Stimulated activated naive CD4-positive, alpha-beta T cell treated with Interleukin-2 at 50 U/mL for 16 hours (primary cell): ENCODE results near the gene BHLHE23.
A peak's percentile ranks its signal among the peaks of the same experiment; 100 is the strongest.

ENCODE experiments used
- DNase-seq: peaks from one replicate; lab custom pipeline; 2025; lab: John Stamatoyannopoulos, UW

BHLHE23 gene

DNA sequence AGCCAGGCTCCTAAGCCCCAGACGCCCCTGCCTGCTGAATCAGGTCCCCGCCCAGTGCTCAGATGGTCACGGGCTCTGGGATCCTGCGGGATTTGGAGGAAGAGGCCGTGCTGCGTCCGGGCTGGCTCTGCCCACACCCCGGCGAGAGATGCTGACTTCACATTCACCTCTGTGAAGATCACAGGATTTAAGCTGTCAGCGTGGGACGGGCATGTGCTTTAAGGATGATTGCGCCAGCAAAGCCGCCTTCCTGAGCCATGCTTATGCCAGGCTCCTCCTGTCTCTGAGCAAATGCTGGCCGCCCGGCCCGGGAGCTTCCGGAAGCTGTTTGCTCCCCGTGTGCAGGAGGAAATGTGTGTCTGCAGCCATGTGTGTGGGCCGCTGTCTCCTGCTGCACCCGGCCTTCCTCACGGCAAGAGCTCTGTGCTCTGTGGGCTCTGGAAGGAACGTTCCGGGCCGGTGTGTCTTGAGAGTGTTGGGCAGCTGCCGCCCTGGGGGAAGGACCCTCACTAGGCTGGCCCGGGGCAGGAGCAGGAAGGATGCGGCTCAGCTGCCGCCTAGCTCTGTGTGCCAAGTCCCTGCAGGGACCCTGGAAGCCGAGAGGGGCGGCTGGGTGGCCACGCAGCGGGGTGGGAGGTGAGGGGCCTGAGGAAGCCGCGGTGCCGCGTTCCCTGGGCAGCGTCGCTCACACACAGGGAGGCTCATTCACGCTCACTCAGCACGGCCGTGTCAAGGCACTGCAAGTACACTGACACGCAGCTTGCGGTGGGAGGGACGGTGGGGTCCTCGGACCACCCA, 19.0 kb upstream of the BHLHE23 start:
- DNase-seq = no peak

DNA sequence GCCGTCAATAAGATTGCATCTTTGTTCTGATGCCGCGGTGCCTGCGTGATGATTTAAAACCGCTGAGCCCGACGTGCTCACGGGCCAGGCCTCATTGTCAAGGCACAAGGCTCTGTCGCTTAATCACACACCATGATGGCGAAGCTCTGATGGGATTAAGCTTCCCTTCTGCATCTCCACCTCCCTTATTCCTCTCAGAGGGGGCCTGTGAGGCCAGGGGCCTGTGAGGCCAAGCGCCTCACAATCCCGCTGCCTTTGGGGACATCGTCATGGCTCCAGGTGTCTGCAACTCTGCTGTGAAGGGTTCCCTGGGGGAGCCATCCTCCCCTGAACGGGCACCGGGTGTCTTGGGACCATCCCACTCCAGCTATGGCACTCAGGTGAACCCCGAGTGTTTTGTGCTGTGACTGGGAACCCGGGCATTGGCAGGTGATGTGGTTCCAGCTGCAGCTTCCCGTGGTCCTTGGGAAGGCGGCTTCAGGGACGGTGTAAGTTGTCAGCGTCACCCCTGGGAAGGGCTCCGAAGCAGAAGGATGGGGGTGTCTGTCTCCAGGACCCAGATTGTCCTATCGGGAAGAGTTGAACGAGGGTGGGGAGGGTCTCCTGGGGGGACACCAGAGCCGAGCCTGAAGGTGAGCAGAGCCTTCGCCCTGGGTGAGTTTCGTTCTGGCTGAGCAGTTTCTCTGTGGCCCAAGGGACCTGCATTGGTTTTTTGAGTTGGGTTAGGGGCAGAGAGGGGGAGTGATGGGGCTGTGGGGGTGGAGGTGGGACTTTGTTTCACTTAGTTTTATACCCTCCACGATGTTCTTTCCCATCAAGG, 18.0 kb upstream of the BHLHE23 start:
- no peak for DNase-seq

DNA sequence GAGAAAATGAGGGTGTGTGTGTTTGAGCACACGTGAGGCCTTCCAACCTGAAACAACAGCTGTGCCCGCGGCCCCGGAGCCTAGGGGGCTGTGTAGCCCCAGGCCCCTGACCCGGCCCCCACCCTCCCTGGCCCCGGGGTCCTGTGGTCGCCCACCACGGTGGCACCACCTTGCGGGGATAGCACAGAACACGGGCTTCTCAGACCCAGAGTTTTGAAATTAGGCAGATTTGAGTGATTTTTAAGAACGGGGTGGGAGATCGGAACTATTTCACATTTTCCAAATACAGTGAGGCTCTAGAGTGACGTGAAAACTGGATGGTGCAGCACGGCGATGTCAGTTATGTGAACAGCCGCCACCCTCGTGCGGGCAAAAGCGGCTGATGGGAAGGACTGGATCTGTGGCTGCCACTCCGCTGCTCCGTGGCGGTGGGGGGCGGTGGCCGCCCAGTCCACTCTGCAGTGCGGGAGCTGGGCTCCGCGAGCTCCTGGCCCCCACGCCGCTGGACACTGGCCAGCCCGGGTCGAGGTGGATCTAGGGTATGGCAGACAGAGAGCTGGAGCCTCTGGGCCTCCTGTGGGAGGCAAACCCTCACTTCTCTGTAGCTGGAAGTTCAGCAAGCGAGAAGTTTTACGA, 17.3 kb upstream of the BHLHE23 start:
- no peak for DNase-seq

DNA sequence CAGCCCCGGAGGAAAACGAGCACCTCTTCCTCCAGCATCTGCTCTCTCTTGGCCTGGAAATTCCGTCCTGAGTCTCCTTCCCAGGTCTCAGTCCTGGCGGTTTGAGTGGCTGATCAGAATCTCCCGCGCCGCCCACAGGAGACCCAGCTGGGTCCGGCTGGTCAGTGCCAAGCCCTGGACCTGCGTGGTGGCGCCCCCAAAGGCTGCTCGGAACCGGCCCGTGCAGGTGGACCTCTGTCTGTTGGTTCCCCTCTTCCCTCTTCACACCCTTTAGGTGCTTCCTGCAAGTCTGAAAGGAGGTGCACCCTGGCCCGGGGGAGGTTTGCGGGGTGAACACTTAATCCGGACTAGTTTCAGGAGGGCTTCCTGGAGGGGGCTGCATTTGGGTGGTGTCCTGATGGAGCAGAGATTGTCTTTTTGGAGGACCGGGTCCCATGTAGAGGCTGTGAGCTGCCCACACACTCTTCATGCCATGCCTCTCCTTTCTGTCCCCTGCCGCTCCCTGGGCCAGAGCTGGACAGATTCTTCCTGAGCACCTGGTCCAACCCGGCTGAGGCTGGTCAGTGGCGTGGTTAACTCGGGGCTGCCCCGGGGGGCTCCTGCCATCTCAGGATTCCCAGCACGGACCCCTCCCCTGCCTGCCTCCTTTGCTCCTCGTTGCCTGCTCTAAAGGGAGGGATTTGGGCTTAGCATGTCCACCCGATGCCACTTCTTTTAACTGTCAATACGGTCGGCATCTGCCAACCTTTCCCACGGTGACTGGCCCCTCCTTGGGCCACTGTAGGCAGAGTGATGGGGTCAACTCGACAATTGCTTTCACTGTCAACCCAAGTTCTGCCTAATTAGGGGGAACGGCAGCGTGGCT, 16.5 kb upstream of the BHLHE23 start:
- no peak for DNase-seq

DNA sequence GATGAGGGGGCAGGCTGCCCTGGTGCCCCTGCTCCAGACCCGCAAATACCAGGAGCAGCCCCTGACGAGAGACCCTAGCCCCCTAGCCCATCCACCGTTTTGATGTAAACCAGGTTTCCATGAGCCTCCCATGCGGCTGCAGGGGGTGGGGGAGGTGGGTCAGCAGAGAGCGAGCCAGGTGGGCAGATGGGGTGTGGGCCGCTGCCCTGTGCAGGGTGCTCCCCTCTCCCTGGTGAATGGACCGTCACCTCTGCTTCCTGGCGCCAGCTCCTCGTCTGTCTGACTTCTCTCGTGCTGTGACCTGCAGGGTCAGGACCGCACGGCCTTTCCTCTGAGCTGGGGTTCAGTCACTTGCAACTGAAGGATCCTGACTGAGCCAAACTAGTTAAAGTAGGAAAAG, 15.7 kb upstream of the BHLHE23 start:
- no peak for DNase-seq

DNA sequence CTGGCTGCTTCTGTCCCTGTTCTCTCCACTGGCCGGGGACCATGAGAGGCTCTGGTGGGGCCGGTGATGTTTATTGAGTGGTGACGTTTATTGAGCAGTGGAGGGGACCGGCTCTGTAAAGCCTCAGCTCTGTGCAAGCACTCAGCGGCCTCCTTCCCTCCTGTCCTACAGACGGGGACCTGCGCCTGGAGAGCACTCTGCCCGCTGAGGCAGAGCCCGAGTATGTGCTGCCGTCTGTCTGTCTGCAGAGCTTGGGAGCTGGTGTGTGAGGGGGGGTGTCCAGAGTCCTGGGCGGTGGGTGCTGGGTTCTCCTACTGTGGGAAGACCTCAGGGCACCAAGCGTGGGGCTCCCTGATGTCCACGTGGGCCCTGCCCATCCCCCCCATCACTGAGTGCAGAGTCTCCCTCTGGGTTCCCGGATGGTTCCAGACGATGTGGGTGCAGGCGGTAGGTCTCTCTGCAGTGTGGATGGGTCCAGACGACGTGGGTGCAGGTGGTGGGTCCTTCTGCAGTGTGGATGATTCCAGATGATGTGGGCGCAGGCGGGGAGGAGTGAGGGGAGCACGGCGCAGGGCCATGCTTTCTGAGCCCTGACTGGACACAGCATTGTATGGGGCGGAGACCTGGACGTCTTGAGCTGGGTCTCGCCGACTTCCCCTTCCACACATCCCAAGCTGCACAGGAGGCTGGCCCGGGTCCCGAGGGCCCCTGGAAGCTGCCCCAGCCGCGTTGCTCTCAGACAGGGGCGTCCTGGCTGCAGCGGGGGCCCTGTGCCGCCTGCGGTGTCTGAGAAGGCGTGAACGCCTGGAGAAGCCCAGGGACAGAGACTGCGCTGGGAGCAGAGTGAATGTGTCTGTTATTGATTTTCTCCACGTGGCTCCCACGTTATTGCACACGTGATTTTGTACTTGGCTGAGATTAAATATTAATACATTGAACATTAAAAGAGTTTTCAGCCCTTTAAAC, 14.9 kb upstream of the BHLHE23 start:
- no peak for DNase-seq

DNA sequence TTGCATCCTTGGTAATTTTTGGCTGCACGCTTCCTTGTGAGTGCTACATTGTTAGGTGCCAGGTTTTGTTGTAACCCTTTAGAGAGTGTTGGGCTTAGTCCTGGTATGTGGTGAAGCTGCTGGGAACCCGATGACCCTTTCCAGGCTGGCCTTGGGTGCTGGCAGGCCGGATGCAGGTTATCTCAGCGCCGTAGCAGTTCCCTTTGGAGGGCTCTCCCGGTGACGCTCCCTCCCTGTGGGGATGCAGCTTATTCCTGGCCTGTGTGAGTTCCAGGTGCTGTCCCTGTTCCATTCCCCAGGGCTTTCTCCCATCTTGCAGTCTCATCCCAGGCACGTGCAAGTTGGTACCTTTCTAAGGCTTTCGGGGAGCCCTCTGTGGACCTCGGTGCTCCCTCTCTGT, 13.9 kb upstream of the BHLHE23 start:
- DNase-seq = no peak

DNA sequence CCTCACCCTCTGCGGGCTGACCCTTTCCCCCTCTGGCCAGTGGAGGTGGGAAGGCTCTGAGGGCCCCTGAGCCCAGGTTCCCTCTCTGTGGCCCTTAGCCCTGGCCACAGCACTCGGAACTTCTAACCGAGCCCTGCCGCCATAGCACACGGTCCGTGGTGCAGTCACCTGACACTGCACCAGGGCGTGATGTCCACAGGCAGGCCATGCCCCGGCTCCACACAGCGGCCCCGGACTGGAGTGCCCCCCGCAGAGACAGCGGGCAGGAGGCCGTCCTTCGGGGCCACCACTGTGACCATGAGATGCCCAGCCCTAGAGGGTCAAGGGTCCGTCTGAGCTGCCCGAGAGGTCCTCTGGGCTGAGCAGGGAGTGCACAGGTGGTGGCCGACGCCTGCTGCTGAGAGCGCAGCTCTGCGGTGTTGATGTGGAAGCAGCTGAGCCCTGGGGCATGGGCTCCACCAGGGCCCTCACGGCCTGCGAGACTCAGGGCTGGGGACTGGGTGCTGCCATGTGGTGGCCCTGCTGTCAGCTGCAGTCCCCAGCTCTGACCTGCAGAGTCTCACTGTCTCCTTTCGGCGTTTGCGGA, 11.2 kb upstream of the BHLHE23 start:
- DNase-seq = no peak

DNA sequence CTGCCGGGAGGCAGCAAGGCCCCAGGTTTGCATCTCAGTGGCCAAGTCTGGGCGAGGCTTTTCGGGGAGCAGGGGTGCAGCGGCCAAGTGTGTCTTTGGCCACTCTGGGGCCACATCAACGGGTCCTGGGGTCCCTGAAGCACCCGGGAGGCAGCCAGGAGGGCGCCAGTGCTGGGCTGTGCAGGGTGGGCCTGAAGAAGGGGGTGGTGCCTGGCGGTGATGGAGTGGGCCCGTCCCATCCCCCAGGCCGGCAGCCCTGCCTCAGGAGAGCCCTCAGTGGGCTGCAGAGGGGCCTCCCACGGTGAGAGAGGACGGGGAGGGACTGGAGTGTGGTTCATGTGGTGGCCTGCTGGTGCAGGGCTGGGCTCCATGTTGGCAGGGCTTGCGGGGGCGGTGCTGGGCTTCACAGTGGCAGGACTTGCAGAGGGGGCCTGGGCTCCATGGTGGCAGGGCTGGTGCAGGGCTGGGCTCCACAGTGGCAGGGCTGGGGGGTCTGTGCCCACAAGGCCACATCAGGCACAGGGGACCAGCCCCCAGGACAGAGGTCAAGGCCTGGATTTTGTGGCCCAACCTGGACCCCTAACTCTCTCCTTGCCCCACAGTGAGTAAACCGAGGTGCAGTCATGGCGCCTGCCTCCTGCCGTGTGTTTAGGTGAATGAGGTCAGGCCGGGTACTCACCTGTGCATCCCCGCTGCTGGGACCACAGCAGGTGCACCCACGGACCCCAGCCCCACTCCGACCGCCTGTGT, 10.5 kb upstream of the BHLHE23 start:
- no peak for DNase-seq

DNA sequence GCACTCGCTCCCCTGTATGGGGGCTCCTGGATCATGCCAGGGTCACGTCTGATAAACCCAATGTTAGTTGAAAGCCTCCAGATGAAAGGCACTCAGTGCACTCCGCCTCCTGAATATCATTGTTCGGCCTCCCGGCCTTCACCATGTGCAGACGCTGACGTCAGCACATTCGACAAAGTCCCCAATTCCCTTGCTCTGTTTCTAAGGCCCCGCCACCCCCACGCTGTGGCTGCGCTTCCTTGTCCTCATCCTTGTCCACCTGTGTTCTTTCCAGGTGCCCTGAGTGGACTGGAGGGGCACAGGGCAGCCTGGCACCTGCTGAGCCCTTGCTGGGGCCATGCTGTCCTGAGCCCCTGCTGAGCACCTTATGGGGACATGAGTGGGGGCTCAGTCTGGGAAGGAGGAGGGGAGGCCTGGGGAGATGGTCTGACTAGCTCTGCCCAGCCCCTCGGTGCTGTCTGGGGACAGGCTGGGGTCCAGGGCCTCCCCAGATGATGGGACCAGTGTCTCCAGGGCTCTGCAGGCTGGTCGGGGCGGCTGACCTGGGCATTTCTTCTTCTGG, 9.8 kb upstream of the BHLHE23 start:
- DNase-seq = no peak

DNA sequence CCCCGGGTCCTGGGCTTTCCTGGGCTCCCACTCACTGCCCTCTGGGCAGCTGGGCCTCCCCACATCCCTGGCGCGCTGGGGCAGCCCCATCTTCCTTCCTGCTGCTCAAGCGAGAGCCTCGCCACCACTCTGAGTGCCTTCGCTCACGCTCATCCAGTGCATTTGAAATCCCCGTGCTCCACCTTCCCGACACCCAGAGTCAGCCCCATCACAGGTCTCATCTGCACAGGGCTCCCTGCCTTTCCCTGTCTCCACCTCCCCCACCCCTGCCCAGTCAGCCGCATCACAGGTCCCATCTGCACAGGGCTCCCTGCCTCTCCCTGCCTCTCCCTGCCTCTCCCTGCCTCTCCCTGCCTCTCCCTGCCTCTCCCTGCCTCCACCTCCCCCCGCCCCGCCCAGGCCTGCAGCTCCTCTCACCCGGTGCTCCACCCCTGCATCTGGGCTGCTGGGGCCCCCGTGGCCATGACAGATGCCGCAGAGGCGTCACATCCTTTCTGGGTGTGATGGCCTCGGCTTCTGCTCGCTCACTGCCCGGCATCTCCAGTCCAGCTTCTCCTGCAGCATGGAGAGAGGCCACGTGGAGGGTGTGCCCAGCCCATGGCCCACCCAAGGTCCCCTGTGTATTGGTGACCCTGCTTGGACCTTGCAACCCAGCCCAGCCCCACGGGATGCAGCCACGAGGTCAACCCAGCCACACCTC, 9.0 kb upstream of the BHLHE23 start:
- no peak for DNase-seq

DNA sequence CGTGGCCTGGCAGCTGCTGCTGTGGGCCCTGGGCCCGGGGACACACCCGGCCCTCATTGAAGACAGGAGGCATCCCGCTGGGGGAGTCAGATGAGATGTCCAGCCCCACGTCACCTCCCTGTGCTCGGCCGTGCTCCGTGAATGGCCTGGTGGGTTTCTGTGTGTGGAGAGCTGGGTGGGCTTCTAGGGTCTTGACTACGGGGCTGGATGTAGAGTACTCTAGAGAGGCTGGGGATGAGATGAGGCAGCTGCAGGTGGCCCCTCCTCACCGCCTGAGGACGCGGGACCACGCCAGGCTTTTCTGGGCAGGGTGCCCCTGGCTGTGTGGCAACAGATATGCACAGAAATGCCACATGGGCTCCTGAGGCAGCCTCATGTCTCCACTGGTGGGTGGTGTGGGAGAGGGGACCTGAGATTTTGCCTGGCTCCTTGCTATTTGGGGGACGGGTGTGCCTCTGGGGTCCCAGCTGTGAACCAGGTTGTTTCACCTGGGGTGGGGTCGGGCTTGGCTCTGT, 8.4 kb upstream of the BHLHE23 start:
- no peak for DNase-seq

DNA sequence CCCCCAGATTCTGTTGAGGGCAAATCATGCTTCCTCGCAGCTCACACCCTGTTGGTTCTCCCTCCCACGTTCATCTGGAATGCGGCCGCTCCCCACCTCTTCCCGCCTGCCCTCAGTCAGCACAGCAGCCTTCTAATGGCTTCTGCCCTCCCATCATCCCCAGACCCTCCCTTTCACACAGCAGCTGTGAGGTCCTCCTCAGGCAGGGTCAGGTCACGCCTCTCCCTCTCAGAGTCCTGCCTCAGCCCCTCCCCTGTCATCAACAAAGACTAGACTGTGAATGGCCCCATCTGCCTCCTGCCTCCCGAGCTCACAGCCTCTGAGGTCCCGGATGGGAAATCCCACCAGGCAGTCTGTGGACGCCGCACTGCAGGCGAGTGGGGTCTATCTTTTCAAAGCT, 7.9 kb upstream of the BHLHE23 start:
- DNase-seq = no peak

DNA sequence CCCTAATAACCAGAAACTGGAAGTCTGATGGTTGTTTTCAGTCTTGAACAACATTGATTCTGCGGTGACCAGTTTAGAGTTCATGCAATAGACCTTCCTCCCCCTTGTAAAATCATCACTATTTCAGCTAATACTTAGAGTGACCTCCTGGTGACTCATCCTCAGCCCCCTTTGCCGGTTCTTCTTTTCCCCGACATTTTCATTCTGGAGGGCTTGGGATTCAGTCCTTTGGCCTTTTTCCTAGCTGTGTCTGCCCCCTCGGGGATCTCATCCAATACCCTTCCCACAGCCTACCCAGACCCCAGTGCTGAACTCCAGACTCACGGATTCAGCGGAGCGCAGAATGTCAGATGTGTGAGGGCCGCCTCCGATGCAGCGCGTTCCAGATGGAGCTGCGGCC, 7.5 kb upstream of the BHLHE23 start:
- no peak for DNase-seq

DNA sequence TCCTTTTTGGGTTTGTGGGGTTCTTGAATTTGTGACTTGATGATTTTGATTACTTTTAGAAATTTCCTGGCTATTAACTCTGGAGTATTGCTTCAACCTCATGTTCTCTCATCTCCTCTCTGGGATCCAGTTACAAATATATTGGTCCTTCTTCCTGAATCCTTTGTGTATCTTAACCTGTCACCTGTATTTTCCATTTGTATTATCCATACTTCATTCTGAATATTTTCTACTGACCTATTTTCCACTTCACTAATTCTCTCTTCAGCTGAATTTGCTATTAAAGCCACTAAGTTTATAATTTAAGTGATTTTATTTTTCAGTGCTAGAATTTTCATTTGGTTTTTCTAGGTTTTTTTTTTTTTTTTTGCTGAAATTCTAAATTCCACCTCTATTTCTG, 6.4 kb upstream of the BHLHE23 start:
- DNase-seq = no peak

DNA sequence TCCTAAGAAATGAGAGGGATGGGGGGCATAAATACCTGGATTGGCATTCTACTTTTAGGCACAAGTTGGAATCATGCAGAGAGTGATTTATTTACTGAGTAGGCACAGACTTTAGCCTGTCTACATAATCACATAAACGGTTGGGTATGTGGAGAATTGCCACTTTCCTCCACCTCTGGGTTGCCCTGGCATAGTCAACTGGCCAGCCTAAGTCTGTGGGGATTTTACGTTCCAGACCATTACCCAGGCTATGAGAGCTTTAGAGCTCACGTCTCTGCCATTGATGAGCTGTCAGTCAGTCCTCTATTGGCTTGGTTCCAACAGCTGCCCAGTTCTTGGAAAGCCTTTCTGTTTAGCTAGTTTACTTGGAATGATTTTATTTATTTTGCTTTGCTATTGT, 5.0 kb upstream of the BHLHE23 start:
- DNase-seq = no peak

DNA sequence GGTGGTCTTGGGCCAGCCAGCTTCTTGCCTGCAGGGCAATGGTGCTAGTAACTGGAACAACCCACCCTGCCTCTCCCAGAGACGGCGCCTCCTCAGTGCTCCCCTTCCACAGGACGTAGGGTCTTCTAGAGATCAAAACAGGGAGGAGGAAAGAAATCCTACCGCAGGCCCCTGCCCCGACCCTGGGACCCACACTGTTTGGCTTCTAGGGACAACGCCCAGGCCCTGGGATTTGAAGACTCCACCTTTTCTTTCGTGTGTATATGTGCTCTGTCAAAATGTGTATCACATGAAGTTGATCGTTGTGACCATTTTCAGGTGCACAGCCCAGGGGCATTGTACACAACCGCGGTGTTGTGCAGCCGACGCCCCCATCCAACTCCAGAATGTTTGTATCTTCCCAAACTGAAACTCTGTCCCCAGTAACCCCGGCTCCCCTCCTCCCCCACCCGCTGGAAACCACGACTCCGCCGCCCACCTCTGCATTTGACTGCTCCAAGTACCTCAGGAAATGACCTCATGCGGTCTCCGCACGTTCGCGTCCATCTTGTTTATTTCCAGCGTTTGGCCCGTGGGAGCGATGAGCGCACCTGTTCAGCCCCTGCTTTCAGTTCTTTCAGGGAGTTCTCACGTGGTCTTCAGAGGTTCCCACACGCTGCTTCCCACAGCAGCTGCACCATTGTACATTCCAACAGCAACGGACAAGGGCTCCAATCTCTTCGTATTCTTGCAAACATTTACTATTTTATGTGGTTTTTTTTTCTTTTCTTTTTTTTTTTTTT, 3.4 kb upstream of the BHLHE23 start:
- peak; percentile 74 for DNase-seq
